HTR-8/SVneo (cell line): ENCODE results near the gene ABHD11.
"Not testable (repeated sequence)": the region's sequence is repeated elsewhere in the genome, so short reads cannot be mapped to it uniquely, and the experiment has no call there.

Source experiments
- DNase-seq: peaks from one replicate; pipeline ENCODE4 v3.0.0; 2011; ENCODE audit warnings: low spot score, mixed read lengths; ENCODE audit not compliant: insufficient read length
- FAIRE-seq: peaks from 2 replicates; lab custom pipeline; 2011; peaks lifted over from hg19 to GRCh38; lab: Jason Lieb, UNC

ABHD11 gene

GRCh38 chr7:73721377-73721817 is 17.2 kb downstream of the ABHD11 start:
- FAIRE-seq = no peak

GRCh38 chr7:73720443-73720842 is 18.2 kb downstream of the ABHD11 start:
- not testable (repeated sequence) for DNase-seq, FAIRE-seq

More at GRCh38 chr7:73721377-73721817, 17.2 kb downstream of the ABHD11 start:
- no peak for DNase-seq

- DNase-seq = no peak
- no peak for FAIRE-seq
Observed at GRCh38 chr7:73719806-73720169, 18.8 kb downstream of the ABHD11 start.

- DNase-seq = peak; percentile 75
- no peak for FAIRE-seq
Observed at GRCh38 chr7:73718905-73719805, 19.4 kb downstream of the ABHD11 start, which contains the start of gene STX1A. STX1A (minus strand) TSS chr7:73719669; CDS start chr7:73719631, 38 bp downstream.

- FAIRE-seq (no peak), DNase-seq (no peak)
Observed at GRCh38 chr7:73718438-73718881, 20.1 kb downstream of the ABHD11 start.

GRCh38 chr7:73717991-73718405 is 20.6 kb downstream of the ABHD11 start:
- DNase-seq (no peak), FAIRE-seq (no peak)

- DNase-seq (no peak), FAIRE-seq (no peak)
Observed at GRCh38 chr7:73717025-73717807, 21.4 kb downstream of the ABHD11 start.

- DNase-seq (no peak), FAIRE-seq (no peak)
Observed at GRCh38 chr7:73716318-73716890, 22.2 kb downstream of the ABHD11 start.

- peak; percentile 92 for DNase-seq
- FAIRE-seq = no peak
Observed at GRCh38 chr7:73715648-73716317, 22.8 kb downstream of the ABHD11 start.

- not testable (repeated sequence) for DNase-seq, FAIRE-seq
Observed at GRCh38 chr7:73713319-73713718, 25.3 kb downstream of the ABHD11 start.

- FAIRE-seq = no peak
Observed at GRCh38 chr7:73712773-73713172, 25.8 kb downstream of the ABHD11 start.

GRCh38 chr7:73708961-73709549 is 29.5 kb downstream of the ABHD11 start:
- FAIRE-seq (no peak), DNase-seq (no peak)

More at GRCh38 chr7:73712773-73713172, 25.8 kb downstream of the ABHD11 start:
- DNase-seq = no peak

GRCh38 chr7:73707045-73707631 is 31.5 kb downstream of the ABHD11 start:
- FAIRE-seq (no peak), DNase-seq (no peak)

- FAIRE-seq = no peak
- no peak for DNase-seq
Observed at GRCh38 chr7:73706126-73707044, 32.2 kb downstream of the ABHD11 start.

GRCh38 chr7:73705551-73705920 is 33.1 kb downstream of the ABHD11 start:
- FAIRE-seq = no peak
- no peak for DNase-seq

- DNase-seq (no peak), FAIRE-seq (no peak)
Observed at GRCh38 chr7:73704640-73705550, 33.7 kb downstream of the ABHD11 start.
